Measurements from ENCODE around the gene MAPKAPK2.

- TF ChIP-seq CTCF (IDR thresholded peaks at IDR 0.05) (no peak), ZFX (IDR thresholded peaks at IDR 0.05; ENCODE audit: borderline replicate concordance) (no peak)
Measured at GRCh38 chr1:206710460-206710823, 25.7 kb downstream of the MAPKAPK2 start.

Data from 22Rv1 (cell line).